Measurements from ENCODE around the gene PLOD2. TPM values are rescaled to one million over a fixed set of nuclear protein-coding genes. Genes with fewer than 3 reads are reported as not detected.

The PLOD2 gene
- total RNA-seq, 1 experiment from 2014 or later: 19.3 TPM

- Histone ChIP-seq H2BK120ac (ENCODE audit: low read depth, low read length, poor library complexity, severe bottlenecking) (no peak overlapping the region), H3K27me3 (ENCODE audit: insufficient read depth, low read length) (no peaks in the 10 kb centered on the region), H3K18ac (ENCODE audit: insufficient read length, low read depth, low read length) (no peak overlapping the region), H3K23me2 (ENCODE audit: insufficient read length, low read depth, low read length, poor library complexity, severe bottlenecking) (no peaks in the 10 kb centered on the region), H2BK15ac (ENCODE audit: low read depth, low read length) (no peak overlapping the region), H2BK20ac (ENCODE audit: low read depth, low read length, poor library complexity, severe bottlenecking) (no peak overlapping the region), H3K79me1 (ENCODE audit: insufficient read depth, low read depth, low read length, poor library complexity, severe bottlenecking) (no peaks in the 10 kb centered on the region), H4K8ac (replicated peaks; ENCODE audit: insufficient read length, low read depth, low read length) (no peak overlapping the region), H3K9ac (ENCODE audit: extremely low read depth, insufficient read length, low read length) (no peak overlapping the region), H3K14ac (ENCODE audit: insufficient read depth, low read length) (no peak overlapping the region), H2AK5ac (ENCODE audit: insufficient read length, low read length) (no peak overlapping the region), H3K56ac (ENCODE audit: insufficient read length, low read depth, low read length) (no peak overlapping the region), H3K23ac (ENCODE audit: insufficient read length, low read depth, low read length) (no peak overlapping the region), H3K79me2 (ENCODE audit: insufficient read depth, low read length) (no peaks in the 10 kb centered on the region), H2BK5ac (ENCODE audit: insufficient read length, low read length) (no peak overlapping the region), H3T11ph (ENCODE audit: low read length) (no peak overlapping the region), H3K4me2 (ENCODE audit: insufficient read depth, insufficient read length, low read length) (no peak overlapping the region), H4K5ac (ENCODE audit: insufficient read length, low read depth, low read length) (no peak overlapping the region), H3K9me3 (ENCODE audit: control insufficient read depth, low read depth, low read length) (no peaks in the 10 kb centered on the region), H2BK12ac (ENCODE audit: insufficient read length, low read depth, low read length) (no peak overlapping the region), H3K4ac (ENCODE audit: low read depth, low read length) (no peak overlapping the region), H4K20me1 (ENCODE audit: control insufficient read depth, insufficient read depth, insufficient read length) (no peaks in the 10 kb centered on the region), H3K4me1 (ENCODE audit: insufficient read depth, low read length) (no peaks in the 10 kb centered on the region), H3K27ac (ENCODE audit: insufficient read length, low read depth, low read length) (no peak overlapping the region), H4K91ac (ENCODE audit: insufficient read length, low read depth, low read length) (no peak overlapping the region), H2AFZ (ENCODE audit: low read length) (no peak overlapping the region)
- DNase-seq: no peak
- Mint-ChIP-seq H3K9me3 (no peaks in the 10 kb centered on the region), H3K4me3 (no peak overlapping the region), H3K27me3 (ENCODE audit: low read depth) (no peaks in the 10 kb centered on the region), H3K4me1 (no peaks in the 10 kb centered on the region), H3K27ac (no peak overlapping the region), H3K36me3 (ENCODE audit: insufficient read depth in 1 of 3, low read depth in 3 of 3) (no peaks in the 10 kb centered on the region)
- TF ChIP-seq CTCF (conservative IDR thresholded peaks at IDR 0.05): no peak
- no CpG with 5 or more reads among the region's 2 CpGs for WGBS (ENCODE audit: extremely low coverage, insufficient read length, low lambda C conversion rate)
Observed at GRCh38 chr3:146088840-146089239, 72.1 kb downstream of the PLOD2 start.

All from H9 (cell line).